Measurements from ENCODE around the gene S100A6. TPM values are rescaled to one million over a fixed set of nuclear protein-coding genes. Genes with fewer than 3 reads are reported as not detected.

S100A6 gene
- total RNA-seq, 4 donors from 2014 or later = 135 to 264 (median 241) TPM

DNA sequence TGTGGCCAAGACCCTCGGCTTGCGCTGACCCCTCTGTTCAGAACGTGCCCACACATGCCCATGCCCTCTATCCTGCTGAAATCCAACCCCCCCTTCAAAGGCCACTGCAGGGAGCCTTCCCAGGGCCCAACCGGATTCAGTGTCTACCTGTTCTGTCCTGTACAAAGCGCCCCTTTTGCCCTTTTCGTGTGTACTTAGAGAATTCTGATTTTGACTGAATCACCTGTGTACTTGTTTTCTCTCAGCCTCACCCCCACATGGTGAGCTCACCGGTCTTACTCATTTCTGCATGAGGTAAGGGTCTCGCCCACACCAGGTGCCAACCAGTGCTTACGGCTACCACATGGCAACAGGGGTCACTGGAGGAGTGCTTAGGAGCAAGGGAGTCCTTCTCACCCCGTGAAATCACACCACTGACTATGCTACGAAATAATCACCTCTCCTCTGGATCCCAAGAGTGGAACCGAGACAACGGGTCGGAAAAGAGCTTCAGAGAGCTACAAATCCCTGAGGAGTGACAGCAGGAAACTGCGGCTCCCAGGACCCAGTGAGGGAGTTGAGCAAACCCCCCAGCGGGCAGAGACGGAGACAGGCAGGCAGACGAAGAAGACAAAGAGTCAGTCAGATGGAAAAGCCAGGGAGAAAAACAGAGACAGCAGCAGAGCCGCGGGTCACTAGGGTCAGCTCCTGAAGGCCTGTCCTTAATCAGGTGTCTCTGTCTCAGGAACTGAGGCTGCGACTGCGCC is 32.0 kb upstream of the S100A6 start:
- H3K27ac ChIP-seq = peak overlapping the region; percentile 99
- no peaks in the 10 kb centered on the region for H3K27me3 ChIP-seq
- WGBS = 43% methylated on average over 20 of the region's 22 CpGs
- H3K36me3 ChIP-seq = no peaks in the 10 kb centered on the region
- peaks cover 65% of the 10 kb centered on the region for H3K4me1 ChIP-seq
- TF ChIP-seq, protein P1, sequence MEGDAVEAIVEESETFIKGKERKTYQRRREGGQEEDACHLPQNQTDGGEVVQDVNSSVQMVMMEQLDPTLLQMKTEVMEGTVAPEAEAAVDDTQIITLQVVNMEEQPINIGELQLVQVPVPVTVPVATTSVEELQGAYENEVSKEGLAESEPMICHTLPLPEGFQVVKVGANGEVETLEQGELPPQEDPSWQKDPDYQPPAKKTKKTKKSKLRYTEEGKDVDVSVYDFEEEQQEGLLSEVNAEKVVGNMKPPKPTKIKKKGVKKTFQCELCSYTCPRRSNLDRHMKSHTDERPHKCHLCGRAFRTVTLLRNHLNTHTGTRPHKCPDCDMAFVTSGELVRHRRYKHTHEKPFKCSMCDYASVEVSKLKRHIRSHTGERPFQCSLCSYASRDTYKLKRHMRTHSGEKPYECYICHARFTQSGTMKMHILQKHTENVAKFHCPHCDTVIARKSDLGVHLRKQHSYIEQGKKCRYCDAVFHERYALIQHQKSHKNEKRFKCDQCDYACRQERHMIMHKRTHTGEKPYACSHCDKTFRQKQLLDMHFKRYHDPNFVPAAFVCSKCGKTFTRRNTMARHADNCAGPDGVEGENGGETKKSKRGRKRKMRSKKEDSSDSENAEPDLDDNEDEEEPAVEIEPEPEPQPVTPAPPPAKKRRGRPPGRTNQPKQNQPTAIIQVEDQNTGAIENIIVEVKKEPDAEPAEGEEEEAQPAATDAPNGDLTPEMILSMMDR (IDR thresholded peaks at IDR 0.05) = no peak
- peak in 1 of 3 donors; percentile 32 for TF ChIP-seq POLR2AphosphoS5 (IDR thresholded peaks at IDR 0.05)
- DNase-seq (ENCODE audit: low spot score in 2 of 2) = no peak
- peak overlapping the region; percentile 37 for H3K4me3 ChIP-seq
- no peaks in the 10 kb centered on the region for H3K9me3 ChIP-seq

GRCh38 chr1:153566414-153567371 is 30.9 kb upstream of the S100A6 start:
- Histone ChIP-seq H3K27me3 (no peaks in the 10 kb centered on the region), H3K4me3 (peak overlapping the region; percentile 29)
- WGBS = 53% methylated on average over 9 of the region's 16 CpGs

DNA sequence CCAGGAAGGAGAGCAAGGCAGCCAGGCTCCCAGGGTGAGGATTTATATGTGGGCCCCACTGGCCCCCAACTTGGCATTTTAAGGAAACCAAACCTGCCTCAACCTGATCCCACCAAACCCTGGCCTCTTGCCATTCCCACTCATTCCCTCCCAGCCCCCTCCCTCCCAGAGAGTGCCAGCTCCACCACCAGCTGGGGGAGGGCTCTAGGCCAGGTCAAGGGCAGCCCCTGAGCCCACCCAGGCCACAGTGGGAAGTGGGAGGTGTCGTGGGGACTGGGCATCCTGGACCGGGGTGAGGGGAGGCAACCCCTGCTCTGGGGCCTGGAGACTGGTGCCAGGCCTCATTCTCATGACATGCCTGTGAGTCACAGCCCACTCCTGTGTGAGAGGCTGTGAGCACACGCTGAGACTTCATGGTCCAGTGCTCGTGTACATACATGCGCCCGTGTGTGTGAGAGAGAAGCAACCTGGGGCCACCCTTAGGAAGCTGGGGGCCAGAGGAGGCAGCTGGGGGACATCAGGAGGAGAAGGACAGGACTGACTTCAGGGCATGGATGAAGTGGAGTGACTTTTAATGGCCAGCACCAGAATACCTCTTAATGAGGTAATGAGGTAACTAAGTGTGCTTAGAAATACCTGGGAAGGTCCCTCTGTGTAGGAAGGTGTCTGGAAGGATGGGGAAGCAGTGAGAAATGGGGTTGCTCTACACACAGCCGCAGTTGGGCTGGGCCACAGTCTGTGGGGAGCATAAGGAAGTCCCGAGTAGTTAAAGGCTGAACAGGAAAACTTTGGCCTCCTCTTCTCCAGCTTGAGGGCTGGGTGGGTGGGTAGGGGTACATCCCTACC is 30.0 kb upstream of the S100A6 start, which contains the start of gene S100A2:
Gene S100A2, minus strand, starts transcription at position 316 of the 846 bp plus-strand sequence. CDS start 1,967 bp downstream, outside the sequence.
- peak within 1 kb of the TSS; percentile 36 for H3K4me3 ChIP-seq
- peak within 1 kb of the TSS; percentile 99 for H3K27ac ChIP-seq
- TF ChIP-seq EP300 (IDR thresholded peaks at IDR 0.05) (no peak), POLR2A (IDR thresholded peaks at IDR 0.05) (peak in 1 of 2 donors; percentile 31), POLR2AphosphoS5 (IDR thresholded peaks at IDR 0.05) (no peak)
- TF ChIP-seq, protein P1 (IDR thresholded peaks at IDR 0.05) = no peak
- 24% methylated on average over 8 of the region's 8 CpGs for WGBS
- H3K27me3 ChIP-seq = no peaks in the 10 kb centered on the region
- H3K4me1 ChIP-seq = peaks cover 59% of the 10 kb centered on the region
- no peaks in the 10 kb centered on the region for H3K36me3 ChIP-seq
- DNase-seq (ENCODE audit: low spot score in 2 of 2) = peak in 1 of 2 donors; percentile 87
- no peaks in the 10 kb centered on the region for H3K9me3 ChIP-seq

More at GRCh38 chr1:153566414-153567371, 30.9 kb upstream of the S100A6 start:
- peak; percentile 30 for TF ChIP-seq EP300 (IDR thresholded peaks at IDR 0.05)
- peak in 2 of 3 donors; percentile 71 to 92 for TF ChIP-seq POLR2AphosphoS5 (IDR thresholded peaks at IDR 0.05)
- TF ChIP-seq, protein P1 (IDR thresholded peaks at IDR 0.05) = no peak
- TF ChIP-seq POLR2A (IDR thresholded peaks at IDR 0.05) = no peak
- DNase-seq (ENCODE audit: low spot score in 2 of 2) = peak; percentile 98 to 99
- H3K9me3 ChIP-seq = no peaks in the 10 kb centered on the region
- H3K4me1 ChIP-seq = peaks cover 59% of the 10 kb centered on the region
- no peaks in the 10 kb centered on the region for H3K36me3 ChIP-seq
- peak overlapping the region; percentile 99 for H3K27ac ChIP-seq

GRCh38 chr1:153563991-153564390 is 28.2 kb upstream of the S100A6 start:
- H3K27me3 ChIP-seq = no peaks in the 10 kb centered on the region
- DNase-seq (ENCODE audit: low spot score in 2 of 2) = no peak
- peak overlapping the region; percentile 99 for H3K27ac ChIP-seq
- peaks cover 58% of the 10 kb centered on the region for H3K4me1 ChIP-seq
- TF ChIP-seq, protein P1 (IDR thresholded peaks at IDR 0.05) = no peak
- TF ChIP-seq EP300 (IDR thresholded peaks at IDR 0.05) (no peak), POLR2A (IDR thresholded peaks at IDR 0.05) (no peak), POLR2AphosphoS5 (IDR thresholded peaks at IDR 0.05) (no peak)
- H3K4me3 ChIP-seq = peak overlapping the region; percentile 36
- H3K36me3 ChIP-seq = no peaks in the 10 kb centered on the region
- 44% methylated on average over 2 of the region's 7 CpGs for WGBS
- H3K9me3 ChIP-seq = no peaks in the 10 kb centered on the region

Measured in suprapubic skin (tissue), 4 donors.